K562 (cell line): ENCODE measurements around the gene CUL1. TPM values are rescaled to one million over a fixed set of nuclear protein-coding genes. Genes with fewer than 3 reads are reported as not detected.

Source experiments
- ATAC-seq: fragments of 200-7000 bp; cut with Tn5 transposase; 3 replicates; pipeline ENCODE4 v1.9.1; 2020; ENCODE audit warnings: moderate library complexity
- BruUV-seq: library from RNA; stranded (reverse); fragments of 400-500 nt; replicated peaks from 2 replicates; lab custom pipeline; 2021; lab: Mats Ljungman, UMichigan
- CTCF ChIA-PET: fragments of 300-600 bp; formaldehyde crosslinking; extraction: SDS; loops from one replicate; lab custom pipeline; 2021; ENCODE audit warnings: low intra/inter-chr PET ratio; lab: Yijun Ruan, JAX
- POLR2A ChIA-PET: fragments of 300-600, 350-650 bp; sonication (Branson Sonifier 250); formaldehyde crosslinking; extraction: SDS; loops from one replicate; lab custom pipeline; 2021; ENCODE audit warnings: antibody characterized with exemption, inconsistent platforms; lab: Yijun Ruan, JAX
- DNase-seq, 4 experiments: peaks; one replicate each; pipeline versions ENCODE4 v3.0.0 to v3.0.0-alpha.2; 2011 to 2018; ENCODE audit warnings: low spot score in 3 of 4, mixed read lengths in 3 of 4; ENCODE audit errors: extremely low read depth in 1 of 4
- FAIRE-seq: peaks from 2 replicates; lab custom pipeline; 2011; peaks lifted over from hg19 to GRCh38; lab: Jason Lieb, UNC
- H2AFZ ChIP-seq: 2 replicates; pipeline ENCODE4 v1.6.0; 2011; ENCODE audit warnings: low read depth, low read length, control low read depth, inconsistent platforms
- H3K27ac ChIP-seq: fragments of 200-600 bp; 3 replicates; pipeline ENCODE4 v1.8.0; 2011; ENCODE audit warnings: low read depth, mild to moderate bottlenecking, control low read depth, inconsistent platforms, low read length, moderate library complexity, mixed read lengths; ENCODE audit errors: extremely low read depth
- H3K27me3 ChIP-seq, 2 experiments: fragments of 300-600 bp in 1 of 2; 2 replicates in 1 of 2; 3 replicates in 1 of 2; pipeline versions ENCODE4 v1.6.0 to v1.8.0; 2011; ENCODE audit warnings: inconsistent platforms in 2 of 2, low read length in 2 of 2, mild to moderate bottlenecking in 1 of 2, mixed read lengths in 1 of 2, moderate library complexity in 1 of 2; ENCODE audit not compliant: control insufficient read depth in 2 of 2, insufficient read depth in 2 of 2
- H3K36me3 ChIP-seq: fragments of 300-600 bp; 3 replicates; pipeline ENCODE4 v1.8.0; 2011; ENCODE audit warnings: mild to moderate bottlenecking, low read length, inconsistent platforms; ENCODE audit not compliant: control insufficient read depth, insufficient read depth
- H3K4me1 ChIP-seq, 2 experiments: fragments of 200-600 bp in 1 of 2; replicated peaks in 1 of 2; 2 replicates in 1 of 2; 3 replicates in 1 of 2; pipeline versions ENCODE4 v1.5.1 to v1.8.0; 2011; ENCODE audit warnings: inconsistent platforms in 2 of 2, low read length in 2 of 2, mild to moderate bottlenecking in 1 of 2, mixed read lengths in 1 of 2, moderate library complexity in 1 of 2; ENCODE audit not compliant: control insufficient read depth in 2 of 2, insufficient read depth in 2 of 2
- H3K4me2 ChIP-seq: 2 replicates; pipeline ENCODE4 v1.6.1; 2011; ENCODE audit warnings: low read length, control low read depth, inconsistent platforms, mixed read lengths; ENCODE audit not compliant: insufficient read depth
- H3K4me3 ChIP-seq: fragments of 200-600 bp; sonication (generic), shearing (Covaris generic); 2 replicates; pipeline ENCODE4 v1.5.1; 2016; ENCODE audit warnings: control low read depth, inconsistent platforms
- H3K79me2 ChIP-seq: fragments of 200-600 bp; 3 replicates; pipeline ENCODE4 v1.8.0; 2011; ENCODE audit warnings: low read length, inconsistent platforms; ENCODE audit not compliant: control insufficient read depth, insufficient read depth
- H3K9ac ChIP-seq, 2 experiments: 2 replicates each; pipeline versions ENCODE4 v1.6.0 to v1.6.1; 2011; ENCODE audit warnings: low read depth in 2 of 2, low read length in 2 of 2, control low read depth in 1 of 2, inconsistent platforms in 1 of 2, mild to moderate bottlenecking in 1 of 2, mixed read lengths in 1 of 2; ENCODE audit not compliant: insufficient read depth in 1 of 2
- H3K9me1 ChIP-seq: one replicate; pipeline ENCODE4 v1.6.0; 2011; ENCODE audit warnings: inconsistent platforms, mild to moderate bottlenecking, low read length, moderate library complexity; ENCODE audit not compliant: control insufficient read depth, insufficient read depth
- H3K9me3 ChIP-seq: replicated peaks from 2 replicates; pipeline ENCODE4 v1.5.1; 2011; ENCODE audit warnings: low read depth, low read length, inconsistent platforms; ENCODE audit not compliant: control insufficient read depth, insufficient read depth
- H4K20me1 ChIP-seq: replicated peaks from 2 replicates; pipeline ENCODE4 v1.6.1; 2011; ENCODE audit warnings: low read length, inconsistent platforms, mixed read lengths; ENCODE audit not compliant: control insufficient read depth, insufficient read depth
- CBFA2T3 ChIP-seq: fragments of 450-650 bp; IDR thresholded peaks from 2 replicates; pipeline ENCODE4 v1.6.1; 2017
- CXXC5 ChIP-seq: fragments of 250-450 bp; sonication (Bioruptor Pico); IDR thresholded peaks from 2 replicates; pipeline ENCODE4 v1.8.0; 2022; ENCODE audit warnings: inconsistent platforms, mild to moderate bottlenecking, moderate library complexity
- DDX20 ChIP-seq: fragments of 450-650 bp; IDR thresholded peaks from 2 replicates; pipeline ENCODE4 v1.6.1; 2016; ENCODE audit warnings: missing genetic modification characterization, low read depth, mild to moderate bottlenecking, missing compliant biosample characterization, moderate library complexity
- HDAC1 ChIP-seq, 2 experiments: fragments of 450-650 bp; IDR thresholded peaks; 2 replicates each; pipeline ENCODE4 v1.6.1; 2016 to 2017; ENCODE audit warnings: inconsistent platforms in 1 of 2, mild to moderate bottlenecking in 1 of 2, moderate library complexity in 1 of 2
- HEY1 ChIP-seq: fragments of 250-450 bp; sonication (Bioruptor Pico); IDR thresholded peaks from 2 replicates; pipeline ENCODE4 v1.5.0; 2020; ENCODE audit warnings: mild to moderate bottlenecking, moderate library complexity, borderline replicate concordance
- HMG20B ChIP-seq: fragments of 250-450 bp; sonication (Bioruptor Pico); IDR thresholded peaks from 2 replicates; pipeline ENCODE4 v1.5.0; 2021; ENCODE audit warnings: mild to moderate bottlenecking
- JUND ChIP-seq, 2 experiments: IDR thresholded peaks; 2 replicates in 1 of 2; 3 replicates in 1 of 2; pipeline ENCODE4 v1.6.1; 2011; ENCODE audit warnings: borderline replicate concordance in 2 of 2, low read depth in 2 of 2, low read length in 2 of 2, improper control_type of control experiment in 1 of 2, missing biosample characterization in 1 of 2, missing genetic modification characterization in 1 of 2, missing genetic modification reagents in 1 of 2
- MEIS2 ChIP-seq: fragments of 450-650 bp; IDR thresholded peaks from 2 replicates; pipeline ENCODE4 v1.6.1; 2014; ENCODE audit warnings: mild to moderate bottlenecking; ENCODE audit not compliant: partially characterized antibody
- ZNF282 ChIP-seq: sonication (generic); formaldehyde crosslinking; IDR thresholded peaks from 2 replicates; pipeline ENCODE4 v1.8.1; 2023; ENCODE audit warnings: missing genetic modification reagents
- ZNF384 ChIP-seq: IDR thresholded peaks from 2 replicates; pipeline ENCODE4 v1.6.1; 2012; ENCODE audit warnings: low read depth, low read length, improper control_type of control experiment
- ZNF445 ChIP-seq: fragments of 250-450 bp; sonication (Bioruptor Pico); IDR thresholded peaks from 2 replicates; pipeline ENCODE4 v1.4.0; 2020; ENCODE audit warnings: low read depth, mild to moderate bottlenecking, moderate library complexity
- ZNF507 ChIP-seq: conservative IDR thresholded peaks from 2 replicates; pipeline ENCODE4 v1.6.1; 2017; ENCODE audit warnings: missing genetic modification characterization, missing compliant biosample characterization
- ZNF766 ChIP-seq: fragments of 200-800 bp; sonication (Bioruptor generic); conservative IDR thresholded peaks from 2 replicates; pipeline ENCODE4 v1.6.1; 2016; ENCODE audit warnings: missing genetic modification characterization, missing compliant biosample characterization
- WGBS: fragments of 100-300 bp; shearing (Covaris generic); methylation state at CpG from one replicate; pipeline ENCODE4 v1.1.6; 2016; ENCODE audit warnings: low coverage, mixed read lengths; ENCODE audit not compliant: insufficient coverage; ENCODE audit errors: missing lambda C conversion rate; 5-methylcytosine and 5-hydroxymethylcytosine counted together
- in situ Hi-C: fragments of 300-500 bp; cut with MboI; formaldehyde crosslinking; loops from 4 replicates; pipeline ENCODE4 v1.15.0; 2018; ENCODE audit warnings: inconsistent platforms, mixed read lengths
- intact Hi-C: fragments of 100-400 bp; cut with micrococcal nuclease; formaldehyde crosslinking; loops from 2 replicates; pipeline ENCODE4 v1.14.2; 2022
- polyA plus RNA-seq, 8 experiments: library from polyadenylated mRNA; depleted of rRNA in 4 of 8; stranded (reverse) in 5 of 8; unstranded in 3 of 8; fragments of >200 nt; fragmentation: Nextera tagmentation in 2 of 8; fragmentation: Illumina TruSeq in 1 of 8; extraction: Ambion mirVana in 2 of 8; extraction: Trizol in 1 of 8; gene quantifications; 2 replicates each; pipeline versions ENCODE4 v1.2.1 to v1.2.3, GENCODE V29; 2011 to 2014; ENCODE audit warnings: inconsistent platforms in 1 of 8, missing spikeins in 1 of 8
- total RNA-seq, 7 experiments: library from RNA; depleted of rRNA in 6 of 7; stranded (reverse); fragments of >200 nt in 6 of 7; fragmentation: Illumina TruSeq in 2 of 7; extraction: Trizol in 2 of 7; gene quantifications; 2 replicates each; pipeline versions ENCODE4 v1.2.1 to v1.2.3, GENCODE V29; 2011 to 2021; ENCODE audit warnings: low replicate concordance in 1 of 7
- TF ChIP-seq, protein P1 (sequence below), 2 experiments: fragments of 450-650 bp; IDR thresholded peaks; 2 replicates each; pipeline ENCODE4 v1.6.1; 2018; ENCODE audit warnings: mild to moderate bottlenecking in 2 of 2, low read depth in 1 of 2; ENCODE audit not compliant: partially characterized antibody in 2 of 2
- TF ChIP-seq, protein P2 (sequence below): fragments of 450-650 bp; formaldehyde crosslinking; IDR thresholded peaks from 2 replicates; pipeline ENCODE4 v1.4.0; 2020; ENCODE audit warnings: mild to moderate bottlenecking

The CUL1 gene
- total and polyA plus RNA-seq, 9 of the 15 experiments (the other 6 are each of a cell fraction or from before 2014, with no cell fraction given) = 31.5 to 107 (median 96.5) TPM

DNA sequence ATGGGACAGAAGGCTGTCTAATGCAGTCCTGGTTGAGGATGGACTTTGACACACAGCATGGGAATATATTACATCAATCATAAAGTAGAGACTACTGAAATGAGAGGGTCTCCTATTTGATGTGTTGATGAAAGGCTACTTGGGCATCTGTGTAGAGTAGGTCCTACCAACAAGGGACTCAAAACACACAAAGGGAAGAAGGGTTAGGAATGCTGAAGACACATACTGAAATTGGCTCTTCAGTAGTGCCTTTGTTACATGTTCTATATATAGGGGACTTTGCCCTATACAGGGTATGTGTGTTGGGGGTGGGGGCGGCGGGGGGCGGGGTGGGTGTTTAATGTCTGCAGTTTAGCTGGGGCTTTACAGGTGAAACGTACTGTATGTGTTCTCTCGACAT is 7.7 kb downstream of the CUL1 start:
- no peaks in the 10 kb centered on the region; the same call in 2 of the 3 replicates for H3K36me3 ChIP-seq
- FAIRE-seq = no peak
- in situ Hi-C loops (no loop called here), intact Hi-C loops (no loop called here)
- no peak overlapping the region for H2AFZ ChIP-seq
- H3K27me3 ChIP-seq = no peaks in the 10 kb centered on the region
- ChIA-PET CTCF (no interaction called here), POLR2A (interaction anchor here (0.5 to 7.1 kb wide), 3 partner anchors 14 to 245 kb away, joined by 3 to 44 read pairs (median 4); no protein-coding TSS in a partner anchor)
- no peak for DNase-seq
- peak; percentile 2; the same call in 1 of the 3 replicates for ATAC-seq
- H4K20me1 ChIP-seq = peaks cover 64% of the 10 kb centered on the region
- no TSS peak for BruUV-seq
- peaks cover 13 to 56% of the 10 kb centered on the region in 2 experiments for H3K4me1 ChIP-seq
- no peak overlapping the region for H3K4me3 ChIP-seq
- WGBS = 85% methylated on average over 2 of the region's 5 CpGs
- no peak overlapping the region for H3K27ac ChIP-seq
- H3K79me2 ChIP-seq = peaks cover 99% of the 10 kb centered on the region
- no peaks in the 10 kb centered on the region for H3K9me3 ChIP-seq
- peaks cover 24% of the 10 kb centered on the region for H3K9me1 ChIP-seq
- TF ChIP-seq JUND (IDR thresholded peaks at IDR 0.05; ENCODE audit: borderline replicate concordance, low read depth, low read length) (no peak), JUND (tag; IDR thresholded peaks at IDR 0.05; ENCODE audit: borderline replicate concordance, low read depth, low read length) (no peak), HEY1 (CRISPR knock-in tag) (no peak), ZNF766 (CRISPR knock-in tag) (no peak), HMG20B (CRISPR knock-in tag) (no peak), ZNF384 (no peak), ZNF282 (CRISPR knock-in tag) (no peak), CBFA2T3 (no peak), DDX20 (no peak), MEIS2 (no peak), HDAC1 (IDR thresholded peaks at IDR 0.05) (no peak), ZNF507 (tag) (no peak), ZNF445 (CRISPR knock-in tag) (no peak), CXXC5 (CRISPR knock-in tag) (no peak)
- TF ChIP-seq, protein P1, sequence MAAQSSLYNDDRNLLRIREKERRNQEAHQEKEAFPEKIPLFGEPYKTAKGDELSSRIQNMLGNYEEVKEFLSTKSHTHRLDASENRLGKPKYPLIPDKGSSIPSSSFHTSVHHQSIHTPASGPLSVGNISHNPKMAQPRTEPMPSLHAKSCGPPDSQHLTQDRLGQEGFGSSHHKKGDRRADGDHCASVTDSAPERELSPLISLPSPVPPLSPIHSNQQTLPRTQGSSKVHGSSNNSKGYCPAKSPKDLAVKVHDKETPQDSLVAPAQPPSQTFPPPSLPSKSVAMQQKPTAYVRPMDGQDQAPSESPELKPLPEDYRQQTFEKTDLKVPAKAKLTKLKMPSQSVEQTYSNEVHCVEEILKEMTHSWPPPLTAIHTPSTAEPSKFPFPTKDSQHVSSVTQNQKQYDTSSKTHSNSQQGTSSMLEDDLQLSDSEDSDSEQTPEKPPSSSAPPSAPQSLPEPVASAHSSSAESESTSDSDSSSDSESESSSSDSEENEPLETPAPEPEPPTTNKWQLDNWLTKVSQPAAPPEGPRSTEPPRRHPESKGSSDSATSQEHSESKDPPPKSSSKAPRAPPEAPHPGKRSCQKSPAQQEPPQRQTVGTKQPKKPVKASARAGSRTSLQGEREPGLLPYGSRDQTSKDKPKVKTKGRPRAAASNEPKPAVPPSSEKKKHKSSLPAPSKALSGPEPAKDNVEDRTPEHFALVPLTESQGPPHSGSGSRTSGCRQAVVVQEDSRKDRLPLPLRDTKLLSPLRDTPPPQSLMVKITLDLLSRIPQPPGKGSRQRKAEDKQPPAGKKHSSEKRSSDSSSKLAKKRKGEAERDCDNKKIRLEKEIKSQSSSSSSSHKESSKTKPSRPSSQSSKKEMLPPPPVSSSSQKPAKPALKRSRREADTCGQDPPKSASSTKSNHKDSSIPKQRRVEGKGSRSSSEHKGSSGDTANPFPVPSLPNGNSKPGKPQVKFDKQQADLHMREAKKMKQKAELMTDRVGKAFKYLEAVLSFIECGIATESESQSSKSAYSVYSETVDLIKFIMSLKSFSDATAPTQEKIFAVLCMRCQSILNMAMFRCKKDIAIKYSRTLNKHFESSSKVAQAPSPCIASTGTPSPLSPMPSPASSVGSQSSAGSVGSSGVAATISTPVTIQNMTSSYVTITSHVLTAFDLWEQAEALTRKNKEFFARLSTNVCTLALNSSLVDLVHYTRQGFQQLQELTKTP (IDR thresholded peaks at IDR 0.05; ENCODE audit: low read depth in 1 of 2, partially characterized antibody in 2 of 2) = no peak
- TF ChIP-seq, protein P2, sequence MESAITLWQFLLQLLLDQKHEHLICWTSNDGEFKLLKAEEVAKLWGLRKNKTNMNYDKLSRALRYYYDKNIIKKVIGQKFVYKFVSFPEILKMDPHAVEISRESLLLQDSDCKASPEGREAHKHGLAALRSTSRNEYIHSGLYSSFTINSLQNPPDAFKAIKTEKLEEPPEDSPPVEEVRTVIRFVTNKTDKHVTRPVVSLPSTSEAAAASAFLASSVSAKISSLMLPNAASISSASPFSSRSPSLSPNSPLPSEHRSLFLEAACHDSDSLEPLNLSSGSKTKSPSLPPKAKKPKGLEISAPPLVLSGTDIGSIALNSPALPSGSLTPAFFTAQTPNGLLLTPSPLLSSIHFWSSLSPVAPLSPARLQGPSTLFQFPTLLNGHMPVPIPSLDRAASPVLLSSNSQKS (CRISPR knock-in tag) = no peak
- TF ChIP-seq, all 486 proteins: peak for 0
- no peak overlapping the region for H3K9ac ChIP-seq
- no peak overlapping the region for H3K4me2 ChIP-seq
